GM18951 (cell line): ENCODE measurements around the gene RHOB.

Experiments used
- POLR2A ChIP-seq: IDR thresholded peaks from 4 replicates; pipeline ENCODE4 v1.6.1; 2011; ENCODE audit warnings: mild to moderate bottlenecking; ENCODE audit not compliant: insufficient read length, insufficient read depth; ENCODE audit errors: extremely low read depth
- in situ Hi-C: fragments of 300-500 bp; cut with MboI; formaldehyde crosslinking; loops from one replicate; pipeline ENCODE4 v1.12.0; 2022; ENCODE audit warnings: low sequenced_read_pairs, mixed read lengths, inconsistent platforms; ENCODE audit not compliant: unreplicated experiment

Gene RHOB

DNA sequence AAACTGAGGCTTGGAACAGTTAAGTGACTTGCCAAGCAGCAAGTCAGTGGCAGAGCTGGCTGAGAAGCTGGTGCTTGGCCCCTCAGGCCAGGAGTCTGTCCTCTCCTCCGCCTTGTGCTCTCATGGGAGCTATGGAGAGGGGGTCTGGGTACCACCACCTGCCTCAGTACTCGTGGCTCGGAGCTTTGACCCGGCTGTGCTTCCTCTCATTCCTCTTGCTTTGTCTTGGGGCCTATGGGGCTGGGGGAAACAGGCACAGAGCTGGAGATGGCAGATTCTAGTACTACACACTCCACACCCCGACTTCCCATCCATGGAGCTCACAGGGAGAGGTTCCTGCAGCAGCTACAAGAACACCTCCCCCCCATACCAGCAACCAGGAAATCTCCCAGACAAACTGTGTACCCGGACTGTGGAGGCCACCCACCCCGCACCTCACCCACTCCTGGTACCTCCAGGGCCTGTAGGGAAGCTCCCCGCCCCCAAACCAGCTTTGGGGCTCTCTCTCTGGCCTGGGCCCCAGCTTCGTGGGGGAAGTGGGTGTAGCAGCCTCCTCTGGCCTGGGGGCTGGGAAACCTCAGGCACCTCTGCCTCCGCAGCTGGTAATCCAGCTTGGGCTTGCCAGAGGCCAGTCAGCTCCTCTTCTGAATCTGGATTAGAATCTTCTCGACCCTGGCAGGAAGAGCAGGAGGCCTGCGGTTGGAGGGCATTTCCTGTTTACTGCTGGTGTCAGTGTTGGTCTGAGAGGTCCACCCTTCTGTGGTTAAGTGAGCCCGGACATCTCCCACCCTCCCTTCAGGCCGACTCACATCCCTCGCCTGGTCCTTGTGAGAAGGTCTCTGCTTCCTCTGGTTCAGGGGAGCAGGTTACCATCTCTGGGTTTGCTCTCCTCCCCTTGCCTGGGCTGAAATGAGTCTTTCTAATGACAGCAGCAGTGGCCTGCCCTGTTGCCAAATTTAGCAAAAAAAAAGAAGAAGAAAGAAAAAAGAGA, 22.3 kb upstream of the RHOB start:
- peak; percentile 31 for TF ChIP-seq POLR2A
- in situ Hi-C loops, result loop anchor here (25.0 kb wide), 1 partner anchor 538 kb away; no protein-coding TSS in a partner anchor

DNA sequence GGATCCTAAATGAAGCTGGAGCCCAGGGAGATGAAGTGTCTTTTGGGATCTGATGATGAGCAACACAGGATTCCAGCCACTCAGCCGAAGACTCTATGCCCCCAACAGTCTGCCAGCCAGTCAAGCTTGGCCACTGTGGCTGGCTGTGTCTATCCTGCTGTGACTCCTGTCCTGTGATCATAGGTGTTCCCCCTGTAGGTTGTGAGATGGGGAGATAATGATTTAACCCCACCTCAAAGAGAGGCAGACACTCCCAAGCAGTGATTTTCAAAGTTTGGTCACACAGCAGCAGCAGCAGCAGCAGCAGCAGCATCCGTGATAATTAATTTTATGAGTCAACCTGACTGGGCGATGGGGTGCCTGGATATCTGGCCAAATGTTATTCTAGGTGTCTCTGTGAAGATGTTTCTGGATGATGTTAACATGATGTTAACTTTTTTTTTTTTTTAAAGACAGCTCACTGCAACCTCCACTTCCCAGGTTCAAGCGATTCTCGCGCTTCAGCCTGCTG, 21.4 kb upstream of the RHOB start:
- no peak for TF ChIP-seq POLR2A
- in situ Hi-C loops, result no loop called here

DNA sequence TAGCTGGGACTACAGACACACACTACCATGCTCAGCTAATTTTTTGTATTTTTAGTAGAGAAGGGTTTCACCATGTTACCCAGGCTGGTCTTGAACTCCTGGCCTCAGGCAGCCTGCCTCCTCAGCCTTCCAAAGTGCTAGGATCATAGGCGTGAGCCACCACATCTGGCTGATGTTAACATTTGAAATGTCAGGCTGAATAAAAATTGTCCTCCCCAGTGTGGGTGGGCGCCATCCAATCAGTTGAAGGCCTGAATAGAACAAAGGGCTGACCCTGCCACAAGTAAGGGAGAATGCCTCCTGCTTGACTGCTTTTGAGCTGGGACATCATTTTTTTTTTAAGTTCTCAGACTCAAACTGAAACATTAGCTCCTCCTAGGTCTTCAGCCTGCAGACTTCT, 21.0 kb upstream of the RHOB start:
- in situ Hi-C loops, result no loop called here
- no peak for TF ChIP-seq POLR2A

DNA sequence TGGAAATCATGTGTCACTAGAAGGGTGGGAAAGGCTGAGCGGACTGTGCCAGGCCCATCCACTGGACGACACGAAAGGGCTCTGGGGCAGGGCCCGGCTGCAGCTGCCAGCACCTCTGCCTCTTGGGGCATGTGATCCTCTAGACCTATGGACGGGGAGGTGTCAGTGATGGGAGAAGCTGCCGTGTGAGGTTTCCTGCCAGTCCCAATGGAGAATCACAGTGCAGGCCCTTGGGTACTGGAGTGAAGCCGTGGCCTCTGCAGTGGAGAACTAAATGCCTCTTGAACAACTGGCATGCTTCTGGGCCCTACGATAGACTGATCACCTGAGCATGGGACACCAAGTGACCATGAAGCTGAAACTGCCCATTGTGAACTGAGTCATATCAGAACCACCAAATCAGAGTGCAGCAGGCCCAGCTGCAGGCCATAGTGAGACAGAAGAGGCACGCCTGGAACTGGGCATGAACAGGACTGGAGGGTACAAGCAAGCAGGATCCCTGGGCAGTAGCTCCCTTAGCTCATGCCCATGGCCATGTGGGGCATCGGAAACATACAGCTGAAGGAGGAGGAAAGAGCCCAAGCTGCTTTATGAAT, 18.8 kb upstream of the RHOB start:
- no peak for TF ChIP-seq POLR2A
- in situ Hi-C loops, result no loop called here

DNA sequence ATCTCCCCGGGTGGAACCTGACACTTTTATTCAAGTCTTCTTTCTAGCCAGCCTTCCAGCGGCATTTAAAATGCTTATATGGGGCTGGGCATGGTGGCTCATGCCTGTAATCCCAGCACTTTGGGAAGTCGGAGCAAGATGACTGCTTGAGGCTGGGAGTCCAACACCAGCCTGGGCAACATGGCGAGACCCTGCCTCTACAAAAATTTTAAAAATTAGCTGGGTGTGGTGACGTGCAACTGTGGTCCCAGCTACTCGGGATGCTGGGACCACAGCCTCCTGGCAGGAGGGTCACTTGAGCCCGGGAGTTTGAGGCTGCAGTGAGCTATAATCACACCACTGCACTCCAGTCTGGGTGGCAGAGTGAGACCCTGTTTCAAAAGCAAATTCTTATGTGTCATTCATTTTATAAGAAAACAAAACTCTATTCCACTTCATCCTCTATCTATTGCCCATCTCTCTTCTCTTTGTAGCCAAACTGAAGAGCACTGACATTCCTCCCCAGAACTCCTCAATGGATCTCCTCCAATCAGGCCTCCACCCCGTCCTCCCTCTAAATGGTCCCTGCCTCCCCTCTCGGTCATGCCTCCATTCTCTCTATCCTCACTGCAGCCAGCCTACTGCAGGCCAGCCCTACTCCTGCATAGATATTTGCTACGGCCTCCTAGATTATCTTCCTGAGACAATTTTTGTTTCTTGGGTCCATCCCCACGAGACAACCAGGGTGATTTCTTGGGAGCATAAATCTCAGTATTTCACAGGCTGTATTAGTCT, 18.0 kb upstream of the RHOB start:
- in situ Hi-C loops, result no loop called here
- no peak for TF ChIP-seq POLR2A

DNA sequence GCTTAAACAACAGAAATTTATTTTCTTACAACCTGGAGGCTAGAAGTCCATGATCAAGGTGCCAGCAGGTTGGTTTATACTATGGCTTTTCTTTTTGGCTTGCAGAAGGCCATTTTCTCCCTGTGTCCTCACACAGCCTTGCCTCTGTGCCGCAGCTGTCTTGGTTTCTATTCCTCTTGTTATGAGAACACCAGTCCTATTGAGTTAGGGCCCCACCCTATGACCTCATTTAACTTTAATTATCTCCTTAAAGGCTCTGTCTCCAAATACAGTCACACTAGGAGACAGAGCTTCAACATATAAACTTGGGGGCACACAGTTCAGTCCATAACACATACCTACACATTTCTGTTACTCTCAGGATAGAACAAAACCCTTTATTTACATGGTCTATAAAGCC, 17.3 kb upstream of the RHOB start:
- no peak for TF ChIP-seq POLR2A
- in situ Hi-C loops, result no loop called here

DNA sequence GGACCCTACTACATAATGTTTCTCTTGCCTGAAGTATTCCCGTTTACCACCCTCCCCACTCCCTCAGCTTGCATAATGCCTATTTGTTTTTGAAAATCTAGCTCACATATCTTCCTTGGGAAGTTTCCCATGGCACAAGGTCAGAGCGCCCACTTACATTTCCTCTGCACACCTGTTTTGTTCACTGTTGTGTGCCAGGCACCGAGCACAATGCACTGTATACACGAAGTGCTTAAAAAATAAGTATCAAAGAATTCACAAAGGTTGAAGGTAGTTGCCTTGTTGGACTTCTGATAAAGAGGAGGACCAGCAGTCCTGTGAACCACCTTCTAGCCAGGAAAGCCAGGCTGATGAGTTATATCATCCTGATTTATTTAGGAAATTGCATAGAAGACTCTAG, 16.8 kb upstream of the RHOB start:
- no peak for TF ChIP-seq POLR2A
- in situ Hi-C loops, result no loop called here

DNA sequence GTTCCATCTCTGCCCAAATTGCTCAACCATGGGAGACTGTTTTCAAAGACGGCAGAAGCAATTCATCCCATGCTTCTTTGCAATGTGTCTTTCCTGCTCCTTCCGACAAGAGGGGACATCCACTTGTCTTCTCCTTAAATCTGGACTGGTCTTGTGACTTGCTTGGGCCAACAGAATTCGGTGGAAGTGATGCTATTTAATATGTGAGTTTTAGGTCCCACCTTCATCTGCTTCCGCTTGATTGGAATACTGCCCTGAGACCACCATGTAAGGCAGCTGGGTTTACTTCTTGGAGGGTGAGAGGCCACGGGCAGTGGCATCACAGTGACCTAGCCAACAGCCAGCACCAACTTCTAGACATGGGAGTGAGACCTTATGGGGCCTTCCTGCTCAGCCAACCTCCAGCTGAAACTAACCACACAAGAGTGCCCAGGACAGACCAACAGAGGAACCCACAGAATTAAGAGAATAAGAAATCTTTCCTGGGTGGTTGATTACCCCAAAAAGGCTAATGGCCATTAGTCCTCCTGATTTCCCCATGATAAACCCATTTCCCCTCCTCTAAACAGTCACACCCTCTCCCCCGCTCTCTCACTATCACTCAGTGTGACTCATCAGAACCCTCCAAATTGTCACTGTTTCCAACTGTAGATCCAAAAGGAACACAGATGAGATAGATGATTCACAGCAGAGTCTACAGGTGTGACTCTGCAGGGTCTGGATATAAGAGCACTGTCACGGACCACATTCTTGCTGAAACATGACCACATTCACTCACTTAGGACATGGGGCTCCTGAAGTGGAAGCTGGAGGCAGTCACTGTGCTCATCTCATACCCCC, 16.2 kb upstream of the RHOB start:
- in situ Hi-C loops, result no loop called here

DNA sequence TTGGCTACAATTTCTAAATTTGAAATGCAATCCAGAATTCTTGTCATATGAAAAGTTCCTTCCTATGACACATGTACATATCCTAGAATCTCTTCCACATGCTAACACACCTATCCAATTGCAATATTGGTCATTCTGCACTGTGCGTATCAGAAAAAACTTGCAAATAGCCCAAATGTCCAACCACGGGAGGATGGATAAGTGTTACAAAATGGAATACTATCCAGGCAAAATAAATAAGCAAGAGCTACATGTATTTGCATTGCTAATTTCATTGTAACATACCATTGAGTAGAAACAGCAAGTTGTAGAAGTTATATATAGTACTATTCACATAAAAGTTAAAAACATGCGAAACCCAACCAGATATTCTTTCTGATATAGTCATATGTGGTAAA, 15.6 kb upstream of the RHOB start:
- in situ Hi-C loops, result no loop called here
- no peak for TF ChIP-seq POLR2A

More for the DNA sequence above, 16.2 kb upstream of the RHOB start:
- no peak for TF ChIP-seq POLR2A

DNA sequence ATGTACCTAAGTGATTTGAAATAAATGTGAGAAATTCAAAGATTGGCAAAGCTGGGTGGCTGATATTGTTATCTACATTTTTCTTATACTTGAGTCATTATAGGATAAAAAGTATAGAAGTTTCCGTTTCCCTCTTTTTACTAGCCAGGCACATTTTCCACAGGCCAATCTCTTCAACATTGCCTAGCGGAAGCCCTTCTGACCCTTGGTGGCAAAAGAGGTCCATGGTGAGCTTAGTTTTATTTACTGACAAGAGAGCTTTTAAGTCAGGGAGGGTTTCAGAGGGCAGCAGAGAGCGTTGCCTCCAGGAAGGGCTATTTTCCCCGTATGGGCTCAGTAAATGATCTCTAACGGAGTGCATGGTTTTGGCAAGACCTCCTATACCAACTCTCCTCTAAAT, 15.1 kb upstream of the RHOB start:
- no peak for TF ChIP-seq POLR2A
- in situ Hi-C loops, result no loop called here

DNA sequence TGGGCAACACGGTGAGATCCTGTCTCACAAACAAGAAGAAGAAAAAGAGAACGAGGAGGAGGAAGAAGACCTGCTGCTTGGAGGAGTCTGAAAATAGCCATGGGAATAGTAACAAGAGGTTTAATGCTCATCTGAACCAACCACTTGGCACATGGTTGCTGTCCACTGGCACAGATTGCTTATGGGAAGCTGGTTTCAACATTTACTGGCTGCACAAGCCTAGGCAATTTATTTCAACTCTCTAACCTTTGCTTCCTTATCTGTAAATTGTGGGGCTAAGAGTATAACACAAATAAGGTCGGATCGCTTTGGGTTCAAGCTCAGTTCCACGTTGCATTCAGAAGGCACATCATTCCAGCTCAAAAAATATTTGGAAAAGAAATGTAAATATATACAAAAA, 14.2 kb upstream of the RHOB start:
- in situ Hi-C loops, result no loop called here
- no peak for TF ChIP-seq POLR2A

DNA sequence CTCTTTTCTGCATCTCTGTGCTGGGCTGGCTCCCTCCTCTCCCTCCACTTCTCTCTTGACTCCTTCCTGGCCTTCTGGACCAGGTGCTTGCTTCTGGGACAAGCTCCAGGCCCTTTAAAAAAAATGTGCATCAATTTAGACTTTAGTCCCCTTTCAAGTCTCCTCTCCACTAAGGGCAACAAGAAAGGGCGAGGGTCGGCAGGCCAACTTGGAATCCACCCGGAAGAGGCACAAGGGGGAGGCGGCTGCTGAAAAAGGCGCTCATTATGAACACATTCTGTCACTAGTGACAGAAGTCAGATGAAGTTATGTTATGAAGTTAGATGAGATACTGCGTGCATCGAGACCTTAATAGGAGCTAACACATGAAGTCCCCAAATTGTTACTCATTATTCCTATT, 13.6 kb upstream of the RHOB start:
- in situ Hi-C loops, result no loop called here
- TF ChIP-seq POLR2A, result no peak
